Limb (tissue), 2 donors: Measurements from ENCODE around the gene ANTXR2.

Source experiments
- DNase-seq, 2 donors: peaks; one replicate each; pipeline ENCODE4 v3.0.0-alpha.2; 2016; ENCODE audit errors: extremely low spot score in 2 of 2

The ANTXR2 gene

GRCh38 chr4:80092088-80092487 is 19.1 kb upstream of the ANTXR2 start:
- DNase-seq = no peak

DNA sequence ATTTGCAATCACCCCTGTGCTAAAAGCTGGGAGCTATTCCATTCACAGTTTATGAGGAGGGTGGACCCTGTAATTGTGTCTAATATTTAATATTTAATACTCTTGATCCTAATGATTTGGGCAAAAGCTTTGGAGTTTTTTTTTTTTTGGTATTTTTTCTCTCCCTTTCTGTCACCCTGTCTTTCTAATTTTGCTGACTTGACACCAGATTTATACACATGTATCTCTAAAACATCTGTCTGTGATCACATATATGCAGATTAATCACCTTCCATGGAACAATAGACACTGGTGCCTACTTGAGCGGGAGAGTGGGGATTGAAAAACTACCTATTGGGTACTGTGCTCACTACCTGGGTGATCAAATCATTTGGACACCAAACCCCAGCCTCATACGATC is 18.7 kb upstream of the ANTXR2 start:
- DNase-seq = no peak

GRCh38 chr4:80091184-80091583 is 18.2 kb upstream of the ANTXR2 start:
- no peak for DNase-seq

GRCh38 chr4:80090090-80090489 is 17.1 kb upstream of the ANTXR2 start:
- DNase-seq = no peak

- DNase-seq = no peak
These were observed 15.4 kb upstream of the ANTXR2 start for GRCh38 chr4:80088471-80088870.

GRCh38 chr4:80086296-80086695 is 13.3 kb upstream of the ANTXR2 start:
- DNase-seq = no peak

- no peak for DNase-seq
These were observed 12.1 kb upstream of the ANTXR2 start for GRCh38 chr4:80085081-80085480.

GRCh38 chr4:80082693-80083092 is 9.7 kb upstream of the ANTXR2 start:
- no peak for DNase-seq

GRCh38 chr4:80081566-80081965 is 8.5 kb upstream of the ANTXR2 start:
- DNase-seq = no peak

DNA sequence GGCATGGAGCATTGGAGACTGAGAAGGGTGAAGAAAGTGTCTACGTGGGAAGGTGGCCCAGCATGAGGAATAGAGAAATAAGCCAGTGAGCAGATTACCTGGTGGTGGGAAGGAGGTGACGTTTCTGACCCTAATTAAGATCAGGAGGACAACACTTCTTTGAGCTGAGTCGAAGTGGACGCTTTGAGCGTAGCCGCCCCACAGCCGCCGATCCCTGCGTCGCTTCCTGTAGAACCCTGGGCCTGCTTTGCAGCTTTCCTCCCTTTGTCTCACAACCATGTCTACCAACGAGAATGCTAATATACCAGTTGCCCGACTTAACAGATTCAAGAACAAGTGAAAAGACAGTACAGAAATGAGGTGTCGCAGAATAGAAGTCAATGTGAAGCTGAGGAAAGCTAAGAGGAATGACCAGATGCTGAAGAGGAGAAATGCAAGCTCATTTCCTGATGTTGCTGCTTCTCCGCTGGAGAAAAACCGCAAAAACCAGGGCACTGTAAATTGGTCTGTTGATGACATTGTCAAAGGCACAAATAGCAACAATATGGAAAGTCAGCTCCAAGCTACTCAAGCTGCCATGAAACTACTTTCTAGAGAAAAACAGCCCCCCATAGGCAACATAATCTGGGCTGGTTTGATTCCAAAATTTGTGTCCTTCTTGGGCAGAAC is 6.4 kb upstream of the ANTXR2 start:
- DNase-seq = no peak

DNA sequence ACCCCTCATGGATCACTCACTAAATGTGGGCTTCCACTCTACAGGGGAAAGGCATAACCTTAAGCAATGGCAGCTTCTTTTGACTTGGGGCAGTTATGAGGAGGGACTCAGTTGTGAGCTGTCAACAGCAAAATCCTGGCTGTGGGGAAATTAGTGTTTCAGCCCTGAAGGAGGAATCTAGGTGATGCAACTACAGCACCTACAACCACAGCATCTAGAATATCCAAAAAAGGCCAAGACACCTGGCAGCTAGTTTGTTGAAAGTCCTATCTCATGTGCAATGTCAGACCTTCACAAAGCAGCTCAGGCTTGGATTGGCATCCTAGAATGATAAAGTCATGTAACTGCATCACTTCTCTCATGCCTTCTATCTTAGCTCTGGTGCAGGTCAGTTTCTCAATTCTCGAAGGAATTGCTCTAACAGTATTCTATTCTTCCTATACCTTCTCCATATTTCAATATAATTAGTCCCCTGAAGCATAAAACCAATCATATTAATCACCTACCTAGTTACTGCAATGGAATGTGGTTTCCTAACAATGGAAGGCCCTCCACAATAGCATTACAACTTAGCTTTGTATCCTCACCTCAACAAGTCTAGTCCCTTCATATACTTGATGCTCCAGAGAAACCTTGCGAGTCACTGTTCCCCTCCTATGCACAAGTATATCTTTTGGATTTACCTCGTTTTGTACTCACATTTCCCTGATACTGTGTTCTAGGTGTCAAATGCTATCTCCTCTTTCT is 5.5 kb upstream of the ANTXR2 start:
- DNase-seq = no peak

- DNase-seq = no peak
These were observed 4.6 kb upstream of the ANTXR2 start for GRCh38 chr4:80077639-80078038.

DNA sequence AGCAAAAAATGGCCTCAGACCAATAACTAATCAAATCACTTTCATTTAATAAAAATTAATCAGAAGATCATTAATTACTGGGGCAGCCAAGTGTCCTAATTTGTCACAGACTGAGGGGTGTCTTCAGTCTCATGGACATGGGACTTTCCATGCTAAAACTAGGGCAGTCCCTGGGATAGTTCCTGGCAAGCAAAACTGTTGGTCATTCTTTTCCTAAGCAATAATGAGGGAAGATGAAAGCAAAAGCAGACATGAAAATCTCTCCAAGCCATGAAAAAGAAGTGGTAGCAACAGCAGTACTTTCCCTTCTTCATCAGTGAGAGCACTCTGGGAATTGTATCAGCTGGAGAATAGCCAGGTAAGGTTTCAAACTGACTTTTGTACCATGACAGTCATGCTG is 3.7 kb upstream of the ANTXR2 start:
- DNase-seq = no peak

- DNase-seq = no peak
These were observed 3.1 kb upstream of the ANTXR2 start for GRCh38 chr4:80075995-80076675.

DNA sequence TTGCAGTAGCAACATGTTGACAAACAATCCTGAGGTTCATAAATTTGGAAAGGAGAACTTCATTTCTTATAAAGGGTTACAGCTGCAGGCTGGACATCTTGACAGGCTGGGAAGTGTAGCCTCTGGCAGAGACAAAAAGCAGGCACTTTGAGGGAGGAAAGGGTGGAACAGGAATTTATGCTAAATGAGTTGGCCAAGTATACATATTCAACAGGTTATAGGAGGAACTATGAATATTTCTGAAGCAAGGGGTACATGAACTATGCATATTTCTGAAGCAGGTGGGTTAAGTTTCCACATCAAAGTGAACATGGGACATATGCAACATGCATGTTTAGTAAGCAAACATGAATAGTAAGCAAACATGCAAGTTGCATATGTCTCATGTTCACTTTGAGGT is 1.6 kb upstream of the ANTXR2 start:
- DNase-seq = no peak

- no peak for DNase-seq
These were observed 1.0 kb upstream of the ANTXR2 start for GRCh38 chr4:80074069-80074468.

GRCh38 chr4:80073473-80074008 is 512 bp upstream of the ANTXR2 start:
- DNase-seq = no peak

DNA sequence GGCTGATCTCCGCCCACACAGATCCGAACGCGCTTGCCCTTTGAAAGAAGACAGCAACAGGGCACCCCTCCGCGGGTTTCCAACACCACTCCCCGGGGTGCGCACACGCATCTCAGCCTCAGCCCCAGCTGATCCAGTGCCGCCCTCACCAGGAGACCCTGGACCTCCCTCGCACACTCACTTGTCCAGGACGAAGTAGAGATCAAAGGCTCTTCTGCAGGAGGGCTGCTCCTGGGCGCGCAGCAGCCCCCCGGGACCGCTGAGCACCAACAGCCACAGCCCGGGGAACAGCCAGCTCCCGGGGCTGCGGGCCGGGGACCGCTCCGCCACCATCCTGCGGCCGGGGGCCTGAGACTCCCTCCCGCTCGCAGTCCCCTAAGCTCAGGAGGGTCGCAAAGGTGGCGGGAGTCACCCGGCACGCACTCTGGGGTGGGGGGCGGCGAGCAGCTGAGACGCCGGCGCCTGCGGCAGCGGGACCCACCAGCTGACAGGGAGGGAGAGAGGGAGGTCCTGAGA is 743 bp downstream of the ANTXR2 start:
- peak in 1 of 2 donors; percentile 83 for DNase-seq

DNA sequence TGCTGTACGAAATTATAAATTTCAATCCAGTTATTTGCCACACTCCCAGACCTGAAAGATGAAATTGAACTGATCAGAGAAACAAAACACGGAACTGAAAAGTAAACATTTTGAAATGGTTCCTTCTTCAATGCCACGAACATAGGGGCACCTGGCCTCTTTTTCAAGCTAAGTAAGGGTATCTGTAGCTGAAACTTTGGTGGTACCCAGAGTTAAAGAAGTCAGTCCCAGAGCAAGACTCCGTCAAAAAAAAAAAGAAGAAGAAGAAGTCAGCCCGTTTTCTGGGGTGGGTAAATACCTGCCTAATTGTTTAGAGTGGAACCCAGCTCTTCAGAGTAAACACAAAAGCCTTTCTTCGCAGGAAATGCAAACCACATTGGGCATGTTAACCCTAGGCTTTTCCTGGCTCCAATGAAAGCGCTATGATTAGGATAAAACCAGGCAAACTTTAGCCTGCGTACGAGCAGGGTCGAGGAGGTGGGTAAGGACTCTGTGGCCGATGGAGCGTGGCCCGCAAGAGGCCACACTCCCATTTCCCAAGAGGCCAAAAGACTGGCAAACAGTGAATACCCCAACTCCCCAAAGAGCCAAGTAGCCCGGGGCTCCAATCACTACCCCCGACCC is 1.3 kb downstream of the ANTXR2 start:
- DNase-seq = no peak

DNA sequence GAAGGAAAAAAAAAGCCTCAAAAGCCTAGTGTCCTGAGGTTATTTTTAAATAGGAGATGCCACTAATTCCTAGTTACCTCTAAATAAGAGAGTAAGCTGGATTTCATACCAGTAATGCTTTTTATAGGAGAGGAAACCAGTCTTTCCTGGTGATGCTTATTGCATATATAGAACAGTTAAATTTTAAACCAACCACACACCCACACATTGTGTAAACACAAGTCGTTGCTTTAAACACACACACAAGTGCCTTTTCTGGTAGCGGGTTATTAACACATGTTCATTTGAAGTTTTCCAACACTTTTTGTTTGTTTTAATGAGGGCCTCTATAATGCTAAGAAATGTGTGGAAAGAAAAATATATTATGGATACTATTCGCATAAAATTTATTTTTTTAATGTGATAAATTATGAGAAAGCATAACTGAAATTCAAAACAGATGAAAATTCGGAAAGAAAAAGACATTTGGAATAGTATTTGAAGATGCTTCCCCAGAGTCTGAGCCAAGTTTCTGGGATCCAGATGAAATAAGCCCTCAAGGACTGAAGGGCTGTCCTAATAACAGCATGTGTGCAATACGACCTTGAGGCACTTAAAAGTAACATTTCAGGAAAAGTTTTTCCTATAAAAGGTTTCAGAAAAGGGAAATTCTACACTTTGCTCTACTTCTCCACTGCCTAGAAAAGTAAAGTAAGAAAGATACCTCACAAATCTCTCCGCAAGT is 2.0 kb downstream of the ANTXR2 start:
- DNase-seq = peak in 1 of 2 donors; percentile 14
